NB4 (cell line): ENCODE measurements around the gene MMP25.

Experiments used
- DNase-seq: peaks from one replicate; pipeline ENCODE4 v3.0.0; 2010; ENCODE audit warnings: low read depth
- H3K4me3 ChIP-seq: one replicate; pipeline ENCODE4 v1.5.1; 2011; ENCODE audit warnings: mild to moderate bottlenecking, low read depth, low read length, moderate library complexity
- CTCF ChIP-seq: IDR thresholded peaks from one replicate; pipeline ENCODE4 v1.5.1; 2012; ENCODE audit warnings: low read depth, low read length
- MAX ChIP-seq: IDR thresholded peaks from 2 replicates; pipeline ENCODE4 v1.6.1; 2011; ENCODE audit warnings: low read depth, low read length
- MYC ChIP-seq: IDR thresholded peaks from 2 replicates; pipeline ENCODE4 v1.6.1; 2011; ENCODE audit warnings: low read depth, low read length
- POLR2A ChIP-seq: IDR thresholded peaks from 2 replicates; pipeline ENCODE4 v1.6.1; 2011; ENCODE audit warnings: mild to moderate bottlenecking; ENCODE audit not compliant: insufficient read length; ENCODE audit errors: extremely low read depth

Gene MMP25

GRCh38 chr16:3015865-3016521 is 30.4 kb upstream of the MMP25 start:
- no peak for DNase-seq
- no peak overlapping the region for H3K4me3 ChIP-seq
- TF ChIP-seq CTCF (no peak), MYC (no peak), MAX (no peak), POLR2A (no peak)

GRCh38 chr16:3017344-3017743 is 29.0 kb upstream of the MMP25 start:
- DNase-seq: no peak
- H3K4me3 ChIP-seq: no peak overlapping the region
- TF ChIP-seq POLR2A (no peak), MYC (no peak), CTCF (no peak), MAX (no peak)

GRCh38 chr16:3017794-3018506 is 28.4 kb upstream of the MMP25 start, which contains the start of gene CLDN6:
Gene CLDN6, minus strand, starts transcription at chr16:3018183. Its CDS starts 2,162 bp downstream, at chr16:3016021.
- no peak within 1 kb of the TSS for H3K4me3 ChIP-seq
- no peak for DNase-seq
- no peak for TF ChIP-seq POLR2A
- TF ChIP-seq CTCF: no peak
- TF ChIP-seq MAX: no peak
- no peak for TF ChIP-seq MYC

GRCh38 chr16:3019594-3020246 is 26.6 kb upstream of the MMP25 start:
- DNase-seq: no peak
- H3K4me3 ChIP-seq: peak overlapping the region; percentile 40
- TF ChIP-seq POLR2A (no peak), CTCF (no peak), MYC (no peak), MAX (no peak)

- DNase-seq: peak; percentile 85
- peak; percentile 87 for TF ChIP-seq POLR2A
- TF ChIP-seq MAX: peak; percentile 53
- no peak for TF ChIP-seq CTCF
- peak within 1 kb of the TSS; percentile 73 for H3K4me3 ChIP-seq
These were observed 26.1 kb upstream of the MMP25 start, which contains the start of gene TNFRSF12A for GRCh38 chr16:3020247-3020603. Gene TNFRSF12A, plus strand, starts transcription at chr16:3020368. Its CDS starts 30 bp downstream, at chr16:3020398.
